NCI-H1694 (cell line): Measurements from ENCODE around the gene TNFSF12.

Source experiments
- DNase-seq: peaks from one replicate; lab custom pipeline; 2025; lab: John Stamatoyannopoulos, UW

TNFSF12 gene

DNA sequence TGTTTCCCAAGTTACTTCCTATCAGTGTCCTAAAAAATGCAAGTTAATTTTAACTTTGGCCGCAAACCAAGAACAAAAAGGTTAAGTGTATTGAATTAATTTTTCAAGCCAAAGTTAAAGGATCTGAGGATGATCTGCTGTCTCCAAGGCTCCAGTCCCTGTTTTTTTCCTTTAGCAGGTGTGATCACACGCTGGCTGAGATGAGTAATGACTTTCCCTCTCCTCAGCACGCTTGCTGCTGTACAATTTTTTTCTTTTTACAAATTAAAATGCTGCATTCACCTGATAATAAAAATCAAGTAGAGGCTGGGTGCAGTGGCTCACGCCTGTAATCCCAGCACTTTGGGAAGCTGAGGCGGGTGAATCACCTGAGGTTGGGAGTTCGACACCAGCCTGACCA is 3.9 kb upstream of the TNFSF12 start:
- no peak for DNase-seq

DNA sequence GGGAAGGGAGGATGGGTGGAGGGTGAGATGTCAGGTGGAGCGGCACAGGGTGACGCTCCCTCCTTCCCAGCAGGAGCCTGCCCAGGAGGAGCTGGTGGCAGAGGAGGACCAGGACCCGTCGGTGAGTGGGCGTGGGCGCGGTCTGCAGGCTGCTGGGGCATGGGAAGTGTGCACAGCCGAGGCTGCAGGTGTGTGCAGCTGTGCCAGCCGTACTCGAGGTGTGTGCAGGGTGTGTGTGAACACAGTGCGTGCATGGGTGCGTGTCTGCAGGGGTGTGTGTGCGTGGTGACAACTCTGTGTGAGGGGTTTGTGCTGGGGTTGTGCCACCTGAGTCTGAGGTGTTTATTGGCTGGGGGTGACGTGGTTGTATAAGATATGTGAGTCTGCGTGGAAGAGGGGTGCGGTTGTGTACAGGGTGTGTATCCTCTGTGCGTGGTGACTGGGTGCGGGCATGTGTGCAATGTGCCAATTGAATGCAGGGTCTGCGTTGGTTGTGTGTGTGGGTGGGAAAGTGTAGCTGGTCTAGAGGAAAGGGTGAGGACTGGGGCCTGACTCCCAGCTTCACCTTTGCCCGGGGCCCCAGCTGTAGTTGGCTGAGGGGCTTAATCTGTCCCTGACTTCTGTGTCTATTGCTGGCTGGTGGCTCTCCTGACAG is 670 bp downstream of the TNFSF12 start:
- DNase-seq: no peak

DNA sequence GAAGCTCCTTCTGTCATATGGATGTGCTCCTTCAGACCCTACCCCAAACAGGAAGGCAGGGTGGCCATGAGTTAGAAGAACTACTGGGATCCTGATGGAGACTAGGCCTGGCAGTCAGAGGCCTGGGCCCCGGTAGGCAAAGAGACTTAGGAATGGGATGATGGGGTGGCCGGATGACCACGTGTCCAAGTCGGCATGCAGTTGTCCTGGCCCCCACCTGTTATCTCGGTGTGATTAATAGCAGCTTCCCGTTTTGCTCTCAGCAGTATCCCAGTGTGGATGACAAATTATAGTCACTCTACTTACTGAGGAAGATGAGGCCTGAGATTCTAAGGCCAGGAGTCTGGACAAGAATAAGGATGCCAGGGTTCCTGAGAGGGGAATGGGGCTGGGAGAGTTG is 1.5 kb downstream of the TNFSF12 start:
- no peak for DNase-seq

DNA sequence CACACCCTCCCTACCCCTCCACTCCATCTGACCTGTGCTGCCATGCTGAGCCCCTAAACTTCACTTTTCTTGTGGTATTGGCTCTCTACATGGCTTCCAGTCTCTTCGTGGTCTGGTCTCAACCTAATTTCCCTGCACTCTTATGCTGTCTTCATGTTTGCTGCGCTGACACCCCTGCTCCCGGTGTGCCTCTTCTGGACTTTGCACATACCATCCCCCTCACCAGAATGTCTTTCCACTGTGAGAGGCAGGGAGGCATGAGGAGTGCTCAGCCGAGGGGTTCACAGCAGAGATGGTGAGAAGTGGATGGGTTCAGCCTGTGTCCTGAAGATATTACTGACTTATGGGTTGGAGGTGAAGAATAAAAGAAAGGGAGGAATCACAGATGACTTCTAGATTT is 2.5 kb downstream of the TNFSF12 start:
- no peak for DNase-seq

DNA sequence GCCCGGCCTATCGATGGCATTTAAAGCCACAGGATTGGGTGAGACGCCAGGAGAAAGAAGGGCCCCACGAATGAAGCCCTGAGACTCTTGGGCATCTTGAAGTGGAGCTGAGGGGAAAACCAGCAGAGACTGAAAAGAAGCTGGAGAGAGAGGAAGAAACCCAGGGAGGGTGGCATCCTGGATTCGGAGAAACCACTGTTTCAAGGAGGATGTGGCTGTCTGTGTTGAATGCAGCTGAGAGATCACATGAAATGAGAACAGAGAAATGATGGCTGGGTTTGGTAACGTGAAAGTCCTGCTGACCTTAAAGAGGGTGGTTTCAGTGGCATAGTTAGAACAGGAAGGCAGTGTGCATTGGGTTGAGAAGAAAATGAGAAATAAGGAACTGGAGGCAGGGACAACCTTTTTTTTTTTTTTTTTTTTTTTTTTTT is 3.8 kb downstream of the TNFSF12 start:
- no peak for DNase-seq

DNA sequence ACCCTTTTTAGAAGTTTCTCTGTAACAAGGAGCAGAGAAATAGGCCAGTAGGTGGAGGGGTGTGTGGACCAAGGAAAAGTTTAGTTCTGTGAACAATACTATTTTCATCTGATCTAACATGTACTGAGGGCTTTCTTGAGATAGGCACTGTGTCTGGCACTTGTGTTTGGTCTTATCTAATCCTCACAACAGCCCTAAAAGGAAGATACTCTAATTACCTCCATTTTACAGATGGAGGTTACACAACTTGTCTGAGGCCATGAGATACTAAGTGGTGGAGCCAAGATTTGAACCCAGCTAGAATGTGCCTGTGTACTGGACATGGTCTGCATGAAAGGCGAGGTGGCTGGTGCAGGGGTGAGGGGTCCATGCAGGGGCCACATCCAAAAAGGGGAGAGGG is 4.5 kb downstream of the TNFSF12 start:
- DNase-seq: no peak

DNA sequence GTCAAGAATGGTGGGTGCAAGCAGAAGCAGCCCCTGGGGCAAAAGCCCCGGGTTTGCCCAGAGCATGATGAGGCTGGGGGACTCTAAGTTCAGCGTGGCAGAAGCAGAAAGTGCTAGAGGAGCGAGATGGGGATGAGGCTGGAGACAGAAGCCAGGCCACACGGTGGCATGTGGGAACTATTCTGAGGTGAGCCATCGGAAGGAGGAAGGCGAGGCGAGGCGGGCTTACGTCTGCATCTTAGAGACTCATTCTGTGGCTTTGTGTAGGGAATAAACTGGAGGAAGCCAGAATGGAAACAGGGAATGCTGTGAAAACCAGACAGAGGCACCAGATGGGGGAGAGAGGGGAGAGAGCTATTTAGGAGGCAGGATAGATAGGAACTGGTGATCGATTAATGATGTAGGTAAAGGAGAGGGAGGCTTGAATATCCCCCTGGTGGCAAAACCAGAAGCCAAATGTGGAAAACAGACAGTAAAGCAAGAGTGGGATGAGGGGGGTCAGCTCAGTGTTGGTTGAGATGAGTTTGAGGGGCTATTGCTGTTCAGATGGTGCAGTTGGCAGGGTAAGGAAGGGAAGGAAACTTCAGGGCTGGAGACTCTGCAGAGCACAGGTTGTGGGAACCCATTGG is 6.6 kb downstream of the TNFSF12 start:
- no peak for DNase-seq

GRCh38 chr17:7556627-7557026 is 7.8 kb downstream of the TNFSF12 start:
- DNase-seq: no peak

DNA sequence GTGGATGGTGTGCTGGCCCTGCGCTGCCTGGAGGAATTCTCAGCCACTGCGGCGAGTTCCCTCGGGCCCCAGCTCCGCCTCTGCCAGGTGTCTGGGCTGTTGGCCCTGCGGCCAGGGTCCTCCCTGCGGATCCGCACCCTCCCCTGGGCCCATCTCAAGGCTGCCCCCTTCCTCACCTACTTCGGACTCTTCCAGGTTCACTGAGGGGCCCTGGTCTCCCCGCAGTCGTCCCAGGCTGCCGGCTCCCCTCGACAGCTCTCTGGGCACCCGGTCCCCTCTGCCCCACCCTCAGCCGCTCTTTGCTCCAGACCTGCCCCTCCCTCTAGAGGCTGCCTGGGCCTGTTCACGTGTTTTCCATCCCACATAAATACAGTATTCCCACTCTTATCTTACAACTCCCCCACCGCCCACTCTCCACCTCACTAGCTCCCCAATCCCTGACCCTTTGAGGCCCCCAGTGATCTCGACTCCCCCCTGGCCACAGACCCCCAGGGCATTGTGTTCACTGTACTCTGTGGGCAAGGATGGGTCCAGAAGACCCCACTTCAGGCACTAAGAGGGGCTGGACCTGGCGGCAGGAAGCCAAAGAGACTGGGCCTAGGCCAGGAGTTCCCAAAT is 8.4 kb downstream of the TNFSF12 start:
- DNase-seq: no peak

- no peak for DNase-seq
These were observed 9.1 kb downstream of the TNFSF12 start for GRCh38 chr17:7557775-7558543.

- no peak for DNase-seq
These were observed 9.9 kb downstream of the TNFSF12 start, which contains the start of gene TNFSF13 for GRCh38 chr17:7558544-7559319. Gene TNFSF13 (plus strand): TSS chr17:7558750. CDS start chr17:7559040, 290 bp downstream.

DNA sequence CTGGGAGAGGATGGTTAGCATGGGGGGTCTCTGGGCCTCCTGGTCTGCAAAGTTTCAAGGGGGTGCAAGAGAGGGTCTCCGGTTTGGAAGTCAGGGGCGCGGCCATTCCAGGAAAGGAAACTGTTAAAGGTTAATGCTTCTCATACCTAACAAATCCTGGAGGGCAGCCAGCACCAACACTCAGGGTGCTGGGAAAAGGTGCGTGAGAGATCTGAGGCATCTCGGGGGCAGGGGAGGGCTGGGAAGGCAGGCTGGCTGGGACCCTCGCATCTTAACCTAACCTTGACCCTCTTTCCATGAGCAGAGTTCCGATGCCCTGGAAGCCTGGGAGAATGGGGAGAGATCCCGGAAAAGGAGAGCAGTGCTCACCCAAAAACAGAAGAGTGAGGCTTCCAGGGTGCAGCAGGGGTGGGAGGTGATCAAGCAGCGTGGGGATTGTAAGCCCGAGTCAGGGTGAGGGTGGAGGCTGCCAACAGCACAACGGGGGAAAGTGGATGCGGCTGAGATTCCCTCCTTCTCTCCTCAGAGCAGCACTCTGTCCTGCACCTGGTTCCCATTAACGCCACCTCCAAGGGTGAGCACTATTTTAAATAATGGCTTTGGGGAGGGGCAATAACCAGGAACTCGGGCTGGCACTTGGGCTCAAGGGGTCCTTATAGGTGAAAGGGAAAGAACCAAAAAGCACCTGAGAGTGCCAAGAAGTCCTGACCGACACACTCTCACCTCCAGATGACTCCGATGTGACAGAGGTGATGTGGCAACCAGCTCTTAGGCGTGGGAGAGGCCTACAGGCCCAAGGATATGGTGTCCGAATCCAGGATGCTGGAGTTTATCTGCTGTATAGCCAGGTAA is 10.7 kb downstream of the TNFSF12 start:
- no peak for DNase-seq

DNA sequence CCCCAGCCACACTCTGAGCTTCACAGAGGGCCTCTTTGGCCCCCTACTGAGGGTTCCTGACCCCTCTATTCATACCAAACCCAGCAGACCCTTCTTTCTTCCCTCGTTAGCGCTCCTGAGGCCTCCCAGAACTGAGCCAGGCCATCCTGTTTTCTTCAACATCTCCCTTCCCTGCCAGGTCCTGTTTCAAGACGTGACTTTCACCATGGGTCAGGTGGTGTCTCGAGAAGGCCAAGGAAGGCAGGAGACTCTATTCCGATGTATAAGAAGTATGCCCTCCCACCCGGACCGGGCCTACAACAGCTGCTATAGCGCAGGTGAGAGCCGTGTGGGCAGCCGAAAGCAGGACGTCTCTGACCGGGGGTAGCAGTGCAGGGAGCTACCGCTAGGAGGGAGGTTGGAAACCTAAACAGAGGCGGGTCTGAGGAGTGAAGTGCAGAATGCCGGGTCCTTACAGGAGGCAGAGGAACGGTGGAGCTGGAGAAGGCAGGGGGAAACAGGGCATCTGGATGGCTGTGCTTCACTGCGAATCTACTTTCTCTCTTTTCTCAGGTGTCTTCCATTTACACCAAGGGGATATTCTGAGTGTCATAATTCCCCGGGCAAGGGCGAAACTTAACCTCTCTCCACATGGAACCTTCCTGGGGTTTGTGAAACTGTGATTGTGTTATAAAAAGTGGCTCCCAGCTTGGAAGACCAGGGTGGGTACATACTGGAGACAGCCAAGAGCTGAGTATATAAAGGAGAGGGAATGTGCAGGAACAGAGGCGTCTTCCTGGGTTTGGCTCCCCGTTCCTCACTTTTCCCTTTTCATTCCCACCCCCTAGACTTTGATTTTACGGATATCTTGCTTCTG is 11.5 kb downstream of the TNFSF12 start:
- DNase-seq: peak; percentile 12

- DNase-seq: peak; percentile 79
These were observed 12.2 kb downstream of the TNFSF12 start for GRCh38 chr17:7561028-7561575.

GRCh38 chr17:7561589-7562207 is 12.8 kb downstream of the TNFSF12 start, which contains the start of gene SENP3:
Gene SENP3 (plus strand): TSS chr17:7561919. CDS start chr17:7563077, 1,158 bp downstream.
- DNase-seq: peak; percentile 72

- DNase-seq: no peak
These were observed 13.3 kb downstream of the TNFSF12 start for GRCh38 chr17:7562208-7562605.

- DNase-seq: no peak
These were observed 14.4 kb downstream of the TNFSF12 start for GRCh38 chr17:7563115-7563869.

GRCh38 chr17:7569571-7569970 is 20.7 kb downstream of the TNFSF12 start:
- no peak for DNase-seq
